ENCODE results near the gene HPS5. TPM values are rescaled to one million over a fixed set of nuclear protein-coding genes. Genes with fewer than 3 reads are reported as not detected.

HPS5 gene
- total RNA-seq, 6 experiments from 2014 or later = 31.4 to 41.5 (median 34.4) TPM

GRCh38 chr11:18358646-18359045, 36.7 kb upstream of the HPS5 start:
- H3K36me3 Mint-ChIP-seq (ENCODE audit: low read depth) = peaks cover 49% of the 10 kb centered on the region

GRCh38 chr11:18352581-18352980, 30.6 kb upstream of the HPS5 start:
- peak overlapping the region; percentile 56; the same call in 1 of the 2 replicates for H3K27ac Mint-ChIP-seq
- peaks cover 42% of the 10 kb centered on the region for H3K4me1 Mint-ChIP-seq (ENCODE audit: low read depth)
- TF ChIP-seq CTCF (IDR thresholded peaks at IDR 0.05) = no peak
- H3K36me3 Mint-ChIP-seq (ENCODE audit: low read depth) = peaks cover 56% of the 10 kb centered on the region
- peaks cover 2% of the 10 kb centered on the region for H3K27me3 Mint-ChIP-seq (ENCODE audit: insufficient read depth)
- DNase-seq = peak; percentile 16
- peak overlapping the region; percentile 30; the same call in 1 of the 2 replicates for H3K4me3 Mint-ChIP-seq
- H3K9me3 Mint-ChIP-seq = no peaks in the 10 kb centered on the region

More at GRCh38 chr11:18358646-18359045, 36.7 kb upstream of the HPS5 start:
- Mint-ChIP-seq H3K4me1 (ENCODE audit: low read depth) (peaks cover 13% of the 10 kb centered on the region), H3K4me3 (no peak overlapping the region), H3K27me3 (ENCODE audit: insufficient read depth) (peaks cover 2% of the 10 kb centered on the region), H3K9me3 (no peaks in the 10 kb centered on the region), H3K27ac (no peak overlapping the region)
- no peak for TF ChIP-seq CTCF (IDR thresholded peaks at IDR 0.05)
- DNase-seq = no peak

GRCh38 chr11:18347471-18348125, 25.7 kb upstream of the HPS5 start:
- Mint-ChIP-seq H3K27ac (peak overlapping the region; percentile 95), H3K4me1 (ENCODE audit: low read depth) (peaks cover 46% of the 10 kb centered on the region), H3K9me3 (no peaks in the 10 kb centered on the region), H3K36me3 (ENCODE audit: low read depth) (peaks cover 52% of the 10 kb centered on the region), H3K4me3 (peak overlapping the region; percentile 78), H3K27me3 (ENCODE audit: insufficient read depth) (no peaks in the 10 kb centered on the region)
- no peak for TF ChIP-seq CTCF (IDR thresholded peaks at IDR 0.05)
- peak; percentile 81 for DNase-seq

- no peak overlapping the region for H3K4me3 Mint-ChIP-seq
- H3K9me3 Mint-ChIP-seq = no peaks in the 10 kb centered on the region
- H3K4me1 Mint-ChIP-seq (ENCODE audit: low read depth) = peaks cover 19% of the 10 kb centered on the region
- H3K27ac Mint-ChIP-seq = no peak overlapping the region
- H3K27me3 Mint-ChIP-seq (ENCODE audit: insufficient read depth) = no peaks in the 10 kb centered on the region
- no peak for TF ChIP-seq CTCF (IDR thresholded peaks at IDR 0.05)
- DNase-seq = no peak
- H3K36me3 Mint-ChIP-seq (ENCODE audit: low read depth) = peaks cover 28% of the 10 kb centered on the region
These were observed 11.0 kb upstream of the HPS5 start for GRCh38 chr11:18332891-18333290.

- no peaks in the 10 kb centered on the region for H3K27me3 Mint-ChIP-seq (ENCODE audit: insufficient read depth)
- no peak overlapping the region for H3K4me3 Mint-ChIP-seq
- H3K4me1 Mint-ChIP-seq (ENCODE audit: low read depth) = peaks cover 19% of the 10 kb centered on the region
- peaks cover 28% of the 10 kb centered on the region for H3K36me3 Mint-ChIP-seq (ENCODE audit: low read depth)
- H3K9me3 Mint-ChIP-seq = no peaks in the 10 kb centered on the region
- H3K27ac Mint-ChIP-seq = no peak overlapping the region; the same call in 1 of the 2 replicates
- no peak for DNase-seq
- no peak for TF ChIP-seq CTCF (IDR thresholded peaks at IDR 0.05)
These were observed 10.4 kb upstream of the HPS5 start for GRCh38 chr11:18332302-18332701.

All from HFFc6 (cell line).